Measurements from ENCODE around the gene MORN1.

DNA sequence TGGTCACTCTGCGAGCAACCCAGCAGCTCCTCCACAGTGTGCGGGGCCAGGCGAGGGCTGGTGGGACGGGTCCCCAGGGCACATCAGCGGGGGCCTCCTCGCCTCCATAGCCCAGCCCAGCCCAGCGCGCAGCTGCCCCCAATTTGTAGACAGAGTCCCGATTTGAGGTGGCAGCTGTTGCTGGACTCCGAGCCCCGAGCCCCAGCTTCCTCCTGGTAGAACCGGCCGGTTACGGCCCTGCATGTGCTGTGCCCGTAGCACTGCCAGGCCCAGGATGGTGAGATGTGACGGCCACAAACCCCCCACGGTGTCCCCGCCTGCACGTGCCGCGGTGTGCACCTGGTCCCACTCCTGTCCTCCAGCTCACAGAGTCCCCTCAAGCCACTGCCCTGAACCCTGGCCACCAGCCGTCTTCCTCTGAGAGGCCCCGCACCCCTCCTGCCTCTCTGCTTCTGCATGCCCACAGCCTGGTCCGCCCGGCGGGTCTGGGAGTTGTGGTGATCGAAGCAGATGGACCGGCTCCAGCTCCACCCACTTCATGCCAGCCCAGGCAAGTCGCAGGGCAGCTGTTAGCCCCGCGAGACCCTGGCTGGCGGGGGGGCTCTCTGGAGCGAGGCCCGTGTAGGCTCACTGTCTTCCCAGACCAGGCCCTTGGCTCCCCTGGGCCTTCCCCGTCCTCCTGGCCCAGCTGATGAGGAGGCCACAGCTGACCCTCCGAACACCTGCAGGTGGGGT is 55.5 kb downstream of the MORN1 start:
- no peak for TF ChIP-seq ZBTB7A (IDR thresholded peaks at IDR 0.05; ENCODE audit: low read depth)
- TF ChIP-seq EP300 (IDR thresholded peaks at IDR 0.05; ENCODE audit: borderline replicate concordance) = no peak
- TF ChIP-seq TAF1 (IDR thresholded peaks at IDR 0.05; ENCODE audit: low read depth) = no peak
- no peak for TF ChIP-seq RAD21 (IDR thresholded peaks at IDR 0.05; ENCODE audit: low read depth)
- no peak for TF ChIP-seq EGR1 (IDR thresholded peaks at IDR 0.05)
- no peak for TF ChIP-seq YY1 (IDR thresholded peaks at IDR 0.05; ENCODE audit: low read depth)
- no peak for TF ChIP-seq TEAD4 (IDR thresholded peaks at IDR 0.05)
